ENCODE results near the gene POLD3. TPM values are rescaled to one million over a fixed set of nuclear protein-coding genes. Genes with fewer than 3 reads are reported as not detected.

POLD3 gene
- polyA plus RNA-seq, 1 donor from 2014 or later, result 16.8 TPM

DNA sequence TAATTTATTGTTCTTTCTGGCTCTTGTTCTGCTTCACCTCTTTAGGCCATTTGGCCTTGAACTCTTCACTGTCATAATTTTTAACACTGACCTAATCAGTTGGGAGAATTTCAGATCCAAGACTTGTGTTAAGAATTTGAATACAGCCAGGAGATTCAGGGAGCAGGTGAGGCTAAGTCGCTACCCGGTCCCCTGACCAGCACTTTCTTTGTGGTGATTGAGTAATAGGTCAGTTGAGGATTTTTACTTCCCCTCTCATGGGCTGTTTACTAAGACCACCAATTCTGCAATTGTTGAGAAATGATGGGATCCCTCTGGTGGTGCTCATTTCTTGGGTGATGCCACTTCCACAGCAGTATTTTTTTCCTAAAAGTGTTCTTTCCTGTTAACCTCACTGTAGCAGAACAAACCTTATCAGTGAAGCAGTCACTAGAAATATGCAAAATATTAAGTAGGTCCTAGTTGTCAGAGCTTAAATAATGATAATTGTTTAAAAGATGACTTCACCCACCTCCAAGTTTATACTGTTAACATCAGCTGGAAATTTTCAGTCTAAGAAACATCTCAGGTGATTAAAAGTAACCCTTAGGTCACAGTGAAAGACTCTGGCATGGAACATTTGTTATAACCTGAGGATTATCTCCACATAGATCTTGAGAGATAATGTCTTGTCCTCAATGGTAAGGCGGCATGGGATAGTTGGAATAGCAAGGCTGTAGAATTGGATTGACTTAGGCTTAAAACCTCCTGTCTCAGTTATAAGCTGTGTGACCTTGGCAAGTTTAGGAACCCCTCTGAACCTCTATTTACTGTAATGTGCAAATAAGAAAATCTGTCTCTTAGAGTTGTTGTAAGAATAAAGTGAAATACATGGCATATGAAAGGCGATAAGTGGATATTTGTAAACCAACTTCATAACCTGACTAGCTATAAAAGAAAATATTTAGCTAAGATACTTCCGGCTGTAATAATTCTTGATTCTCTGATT, 41.3 kb downstream of the POLD3 start:
- H2AFZ ChIP-seq (ENCODE audit: low read depth, low read length), result no peak overlapping the region
- no peaks in the 10 kb centered on the region for H3K79me2 ChIP-seq (replicated peaks; ENCODE audit: insufficient read depth, low read length)
- H3K9me2 ChIP-seq (ENCODE audit: insufficient read depth, low read length), result no peaks in the 10 kb centered on the region
- TF ChIP-seq TAF1 (IDR thresholded peaks at IDR 0.05; ENCODE audit: low read depth) (no peak), EP300 (conservative IDR thresholded peaks at IDR 0.05; ENCODE audit: poor library complexity, severe bottlenecking) (no peak), SMC3 (conservative IDR thresholded peaks at IDR 0.05; ENCODE audit: poor library complexity) (no peak), POLR2AphosphoS5 (IDR thresholded peaks at IDR 0.05) (no peak), MXI1 (conservative IDR thresholded peaks at IDR 0.05; ENCODE audit: poor library complexity, severe bottlenecking) (no peak), EZH2 (IDR thresholded peaks at IDR 0.05; ENCODE audit: borderline replicate concordance, insufficient read depth, low read length, poor library complexity, severe bottlenecking) (no peak), RAD21 (conservative IDR thresholded peaks at IDR 0.05) (no peak)
- TF ChIP-seq, protein P1, sequence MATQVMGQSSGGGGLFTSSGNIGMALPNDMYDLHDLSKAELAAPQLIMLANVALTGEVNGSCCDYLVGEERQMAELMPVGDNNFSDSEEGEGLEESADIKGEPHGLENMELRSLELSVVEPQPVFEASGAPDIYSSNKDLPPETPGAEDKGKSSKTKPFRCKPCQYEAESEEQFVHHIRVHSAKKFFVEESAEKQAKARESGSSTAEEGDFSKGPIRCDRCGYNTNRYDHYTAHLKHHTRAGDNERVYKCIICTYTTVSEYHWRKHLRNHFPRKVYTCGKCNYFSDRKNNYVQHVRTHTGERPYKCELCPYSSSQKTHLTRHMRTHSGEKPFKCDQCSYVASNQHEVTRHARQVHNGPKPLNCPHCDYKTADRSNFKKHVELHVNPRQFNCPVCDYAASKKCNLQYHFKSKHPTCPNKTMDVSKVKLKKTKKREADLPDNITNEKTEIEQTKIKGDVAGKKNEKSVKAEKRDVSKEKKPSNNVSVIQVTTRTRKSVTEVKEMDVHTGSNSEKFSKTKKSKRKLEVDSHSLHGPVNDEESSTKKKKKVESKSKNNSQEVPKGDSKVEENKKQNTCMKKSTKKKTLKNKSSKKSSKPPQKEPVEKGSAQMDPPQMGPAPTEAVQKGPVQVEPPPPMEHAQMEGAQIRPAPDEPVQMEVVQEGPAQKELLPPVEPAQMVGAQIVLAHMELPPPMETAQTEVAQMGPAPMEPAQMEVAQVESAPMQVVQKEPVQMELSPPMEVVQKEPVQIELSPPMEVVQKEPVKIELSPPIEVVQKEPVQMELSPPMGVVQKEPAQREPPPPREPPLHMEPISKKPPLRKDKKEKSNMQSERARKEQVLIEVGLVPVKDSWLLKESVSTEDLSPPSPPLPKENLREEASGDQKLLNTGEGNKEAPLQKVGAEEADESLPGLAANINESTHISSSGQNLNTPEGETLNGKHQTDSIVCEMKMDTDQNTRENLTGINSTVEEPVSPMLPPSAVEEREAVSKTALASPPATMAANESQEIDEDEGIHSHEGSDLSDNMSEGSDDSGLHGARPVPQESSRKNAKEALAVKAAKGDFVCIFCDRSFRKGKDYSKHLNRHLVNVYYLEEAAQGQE (IDR thresholded peaks at IDR 0.05; ENCODE audit: borderline replicate concordance), result no peak
- TF ChIP-seq, protein P2, sequence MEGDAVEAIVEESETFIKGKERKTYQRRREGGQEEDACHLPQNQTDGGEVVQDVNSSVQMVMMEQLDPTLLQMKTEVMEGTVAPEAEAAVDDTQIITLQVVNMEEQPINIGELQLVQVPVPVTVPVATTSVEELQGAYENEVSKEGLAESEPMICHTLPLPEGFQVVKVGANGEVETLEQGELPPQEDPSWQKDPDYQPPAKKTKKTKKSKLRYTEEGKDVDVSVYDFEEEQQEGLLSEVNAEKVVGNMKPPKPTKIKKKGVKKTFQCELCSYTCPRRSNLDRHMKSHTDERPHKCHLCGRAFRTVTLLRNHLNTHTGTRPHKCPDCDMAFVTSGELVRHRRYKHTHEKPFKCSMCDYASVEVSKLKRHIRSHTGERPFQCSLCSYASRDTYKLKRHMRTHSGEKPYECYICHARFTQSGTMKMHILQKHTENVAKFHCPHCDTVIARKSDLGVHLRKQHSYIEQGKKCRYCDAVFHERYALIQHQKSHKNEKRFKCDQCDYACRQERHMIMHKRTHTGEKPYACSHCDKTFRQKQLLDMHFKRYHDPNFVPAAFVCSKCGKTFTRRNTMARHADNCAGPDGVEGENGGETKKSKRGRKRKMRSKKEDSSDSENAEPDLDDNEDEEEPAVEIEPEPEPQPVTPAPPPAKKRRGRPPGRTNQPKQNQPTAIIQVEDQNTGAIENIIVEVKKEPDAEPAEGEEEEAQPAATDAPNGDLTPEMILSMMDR (IDR thresholded peaks at IDR 0.05; ENCODE audit: poor library complexity, severe bottlenecking), result no peak
- H3K27ac ChIP-seq (ENCODE audit: low read length), result no peak overlapping the region
- H3K4me3 ChIP-seq (ENCODE audit: low read length), result no peak overlapping the region
- no peaks in the 10 kb centered on the region for H3F3A ChIP-seq (ENCODE audit: insufficient read depth, low read length, poor library complexity, severe bottlenecking)
- H3K27me3 ChIP-seq (ENCODE audit: insufficient read depth, low read depth, low read length), result no peaks in the 10 kb centered on the region
- H3K9ac ChIP-seq (ENCODE audit: low read length), result no peak overlapping the region
- H3K9me3 ChIP-seq (ENCODE audit: low read length), result no peaks in the 10 kb centered on the region
- H3K36me3 ChIP-seq (ENCODE audit: insufficient read depth, low read length), result peaks cover 14% of the 10 kb centered on the region
- no peak overlapping the region for H3K4me2 ChIP-seq (ENCODE audit: low read length)
- H4K20me1 ChIP-seq (ENCODE audit: insufficient read depth), result no peaks in the 10 kb centered on the region

DNA sequence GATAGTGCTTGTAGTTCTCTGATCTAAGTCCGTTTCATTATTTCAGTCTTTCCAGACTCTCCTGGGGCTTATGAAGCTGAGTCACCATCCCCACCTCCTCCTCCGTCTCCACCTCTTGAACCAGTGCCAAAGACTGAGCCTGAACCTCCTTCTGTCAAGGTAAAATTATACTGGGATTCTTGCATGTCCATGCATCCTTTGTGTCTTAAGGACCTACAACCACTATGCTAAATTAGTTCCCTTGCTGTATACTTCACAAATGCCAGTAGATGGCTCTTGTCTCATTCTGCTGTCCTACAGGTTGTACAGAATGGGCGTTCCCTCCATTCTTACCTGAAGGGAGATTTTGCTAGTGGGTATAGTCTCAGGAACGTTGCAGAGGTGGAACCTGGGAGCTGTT, 42.2 kb downstream of the POLD3 start:
- no peak overlapping the region for H3K27ac ChIP-seq (ENCODE audit: low read length)
- H3F3A ChIP-seq (ENCODE audit: insufficient read depth, low read length, poor library complexity, severe bottlenecking), result no peaks in the 10 kb centered on the region
- H3K27me3 ChIP-seq (ENCODE audit: insufficient read depth, low read depth, low read length), result no peaks in the 10 kb centered on the region
- no peaks in the 10 kb centered on the region for H3K9me3 ChIP-seq (ENCODE audit: low read length)
- H3K9me2 ChIP-seq (ENCODE audit: insufficient read depth, low read length), result no peaks in the 10 kb centered on the region
- no peaks in the 10 kb centered on the region for H3K79me2 ChIP-seq (replicated peaks; ENCODE audit: insufficient read depth, low read length)
- H3K4me2 ChIP-seq (ENCODE audit: low read length), result no peak overlapping the region
- H4K20me1 ChIP-seq (ENCODE audit: insufficient read depth), result no peaks in the 10 kb centered on the region
- H2AFZ ChIP-seq (ENCODE audit: low read depth, low read length), result no peak overlapping the region
- TF ChIP-seq, protein P2 (IDR thresholded peaks at IDR 0.05; ENCODE audit: poor library complexity, severe bottlenecking), result peak; percentile 30
- TF ChIP-seq SMC3 (conservative IDR thresholded peaks at IDR 0.05; ENCODE audit: poor library complexity), result no peak
- no peak overlapping the region for H3K4me3 ChIP-seq (ENCODE audit: low read length)
- no peak overlapping the region for H3K9ac ChIP-seq (ENCODE audit: low read length)
- H3K36me3 ChIP-seq (ENCODE audit: insufficient read depth, low read length), result peaks cover 14% of the 10 kb centered on the region
